Vagina (tissue), 2 donors: ENCODE data around the gene GBP6. TPM values are rescaled to one million over a fixed set of nuclear protein-coding genes. Genes with fewer than 3 reads are reported as not detected.
"Not testable (repeated sequence)": the region's sequence is repeated elsewhere in the genome, so short reads cannot be mapped to it uniquely, and the experiment has no call there.

Experiments used
- DNase-seq, 2 donors: peaks; one replicate each; pipeline ENCODE4 v3.0.0-alpha.2; 2017; ENCODE audit errors: extremely low spot score in 2 of 2
- H3K27ac ChIP-seq: fragments of 200-600 bp; sonication (generic); one replicate; pipeline ENCODE4 v1.5.1; 2019
- H3K27me3 ChIP-seq: fragments of 200-600 bp; sonication (generic); one replicate; pipeline ENCODE4 v1.5.1; 2019
- H3K36me3 ChIP-seq, 2 donors: fragments of 200-600 bp; sonication (generic); one replicate each; pipeline ENCODE4 v1.5.1; 2017 to 2019
- H3K4me1 ChIP-seq: fragments of 200-600 bp; sonication (generic); one replicate; pipeline ENCODE4 v1.5.1; 2019
- H3K4me3 ChIP-seq, 2 donors: fragments of 200-600 bp; sonication (generic); 1 replicate in 1 of 2; 2 replicates in 1 of 2; pipeline ENCODE4 v1.5.1; 2016 to 2019
- H3K9me3 ChIP-seq: fragments of 200-600 bp; sonication (generic); one replicate; pipeline ENCODE4 v1.5.1; 2019
- CTCF ChIP-seq, 3 experiments: fragments of 450-650 bp in 2 of 3; fragments of 200-600 bp in 1 of 3; sonication (generic) in 1 of 3; IDR thresholded peaks; one replicate each; pipeline ENCODE4 v1.5.1; 2017 to 2019; ENCODE audit warnings: antibody characterized with exemption in 3 of 3, mild to moderate bottlenecking in 2 of 3, moderate library complexity in 2 of 3
- POLR2A ChIP-seq, 2 donors: fragments of 450-650 bp; IDR thresholded peaks; one replicate each; pipeline ENCODE4 v1.6.1; 2017; ENCODE audit warnings: antibody characterized with exemption in 2 of 2, mild to moderate bottlenecking in 2 of 2, moderate library complexity in 2 of 2
- POLR2AphosphoS5 ChIP-seq, 2 donors: sonication (generic); formaldehyde crosslinking; IDR thresholded peaks; one replicate each; pipeline ENCODE4 v1.9.0; 2017; ENCODE audit warnings: antibody characterized with exemption in 2 of 2, mild to moderate bottlenecking in 2 of 2, low read depth in 1 of 2; ENCODE audit not compliant: insufficient read depth in 1 of 2
- intact Hi-C: fragments of 100-400 bp; cut with DNase I; formaldehyde crosslinking; loops from one replicate; pipeline ENCODE4 v1.15.1; 2023
- total RNA-seq: library from RNA; depleted of rRNA; stranded (reverse); fragments of >200 nt; gene quantifications from one replicate; pipeline ENCODE4 v1.2.3, GENCODE V29; 2016

Gene GBP6
- total RNA-seq, 1 donor from 2014 or later = 23.1 TPM

- H3K9me3 ChIP-seq = no peaks in the 10 kb centered on the region
- DNase-seq = no peak
- peak overlapping the region; percentile 33 to 34 for H3K4me3 ChIP-seq
- intact Hi-C loops = no loop called here
- H3K4me1 ChIP-seq = peaks cover 7% of the 10 kb centered on the region
- TF ChIP-seq POLR2AphosphoS5 (IDR thresholded peaks at IDR 0.05; ENCODE audit: insufficient read depth in 1 of 2, low read depth in 1 of 2) (no peak), CTCF (IDR thresholded peaks at IDR 0.05) (no peak), POLR2A (IDR thresholded peaks at IDR 0.05) (no peak)
- no peaks in the 10 kb centered on the region for H3K36me3 ChIP-seq
- H3K27me3 ChIP-seq = no peaks in the 10 kb centered on the region
- peak overlapping the region; percentile 53 for H3K27ac ChIP-seq
These were observed 43.5 kb downstream of the GBP6 start for GRCh38 chr1:89407360-89407759.

- H3K27me3 ChIP-seq, intact Hi-C loops, DNase-seq, H3K36me3 ChIP-seq, H3K4me1 ChIP-seq, H3K9me3 ChIP-seq: not testable (repeated sequence)
- H3K27ac ChIP-seq = peak overlapping the region; percentile 53
- peak overlapping the region; percentile 33 to 34 for H3K4me3 ChIP-seq
These were observed 43.9 kb downstream of the GBP6 start for GRCh38 chr1:89407768-89408167.

DNA sequence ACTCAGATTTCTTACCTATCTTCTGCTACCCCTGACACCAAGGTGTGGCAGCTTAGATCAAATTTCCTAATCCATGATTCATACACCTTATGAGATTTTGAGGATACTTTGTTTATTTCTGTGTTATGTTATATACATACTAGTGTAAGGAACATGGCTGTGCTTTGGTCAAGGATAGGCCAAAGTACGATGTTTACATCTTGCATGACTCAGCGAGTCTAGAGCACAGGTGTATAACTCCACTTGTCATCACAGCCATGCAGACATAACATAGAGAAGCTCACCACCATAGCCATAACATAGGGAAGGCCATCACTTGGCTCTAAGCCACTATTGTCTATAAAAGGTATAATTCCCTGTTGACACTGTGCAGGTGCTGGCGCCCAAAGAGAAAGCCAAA, 61.2 kb downstream of the GBP6 start:
- no peak for DNase-seq
- intact Hi-C loops = no loop called here
- Histone ChIP-seq H3K4me3 (no peak overlapping the region), H3K9me3 (no peaks in the 10 kb centered on the region), H3K4me1 (no peaks in the 10 kb centered on the region), H3K27me3 (no peaks in the 10 kb centered on the region), H3K27ac (no peak overlapping the region), H3K36me3 (no peaks in the 10 kb centered on the region)
- TF ChIP-seq POLR2AphosphoS5 (IDR thresholded peaks at IDR 0.05; ENCODE audit: insufficient read depth in 1 of 2, low read depth in 1 of 2) (no peak), CTCF (IDR thresholded peaks at IDR 0.05) (no peak), POLR2A (IDR thresholded peaks at IDR 0.05) (no peak)

DNA sequence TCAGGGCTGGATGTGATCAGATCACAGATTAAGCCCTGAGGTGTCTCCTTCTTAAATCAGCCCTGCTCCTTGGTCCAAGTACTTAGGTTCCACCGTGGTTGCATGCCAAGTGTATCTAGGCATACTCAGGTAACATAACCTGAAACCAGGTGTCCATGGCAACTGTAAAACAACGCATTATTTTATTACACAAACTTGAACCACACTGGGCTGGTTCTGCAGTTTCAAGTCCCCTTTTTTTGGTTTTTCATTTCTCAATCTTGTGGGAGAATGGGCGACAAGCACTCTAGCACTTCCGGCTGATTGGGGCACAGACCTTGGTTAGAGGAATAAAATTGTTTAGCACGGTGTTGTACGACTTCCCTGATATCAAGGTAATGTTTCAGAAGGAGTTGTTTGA, 65.2 kb downstream of the GBP6 start:
- DNase-seq = no peak
- Histone ChIP-seq H3K4me3 (no peak overlapping the region), H3K9me3 (no peaks in the 10 kb centered on the region), H3K27me3 (no peaks in the 10 kb centered on the region), H3K36me3 (no peaks in the 10 kb centered on the region), H3K4me1 (no peaks in the 10 kb centered on the region), H3K27ac (no peak overlapping the region)
- TF ChIP-seq POLR2AphosphoS5 (IDR thresholded peaks at IDR 0.05; ENCODE audit: insufficient read depth in 1 of 2, low read depth in 1 of 2) (no peak), POLR2A (IDR thresholded peaks at IDR 0.05) (no peak), CTCF (IDR thresholded peaks at IDR 0.05) (no peak)
- intact Hi-C loops = no loop called here

DNA sequence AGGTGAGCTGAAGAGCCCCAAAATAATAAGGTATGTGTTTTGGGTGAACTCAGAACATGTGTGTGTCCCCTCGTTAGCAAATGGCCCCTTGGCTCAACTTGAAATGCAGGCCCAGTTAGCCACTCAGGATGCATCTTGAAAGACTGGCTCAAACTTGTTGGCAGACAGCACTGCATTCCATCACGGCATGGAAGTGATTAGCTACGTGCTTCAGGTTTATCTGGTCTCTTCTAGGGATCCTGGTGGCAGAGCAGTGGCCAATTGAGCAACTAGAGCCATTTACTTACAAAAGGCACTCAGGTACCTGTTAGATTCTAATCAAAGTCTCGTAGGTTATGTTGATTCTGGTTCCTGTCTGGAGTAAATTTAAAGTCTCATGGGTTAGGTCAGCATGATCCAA, 65.8 kb downstream of the GBP6 start:
- H3K27me3 ChIP-seq, DNase-seq, intact Hi-C loops, H3K36me3 ChIP-seq, H3K4me1 ChIP-seq, H3K9me3 ChIP-seq, H3K4me3 ChIP-seq, H3K27ac ChIP-seq: not testable (repeated sequence)

DNA sequence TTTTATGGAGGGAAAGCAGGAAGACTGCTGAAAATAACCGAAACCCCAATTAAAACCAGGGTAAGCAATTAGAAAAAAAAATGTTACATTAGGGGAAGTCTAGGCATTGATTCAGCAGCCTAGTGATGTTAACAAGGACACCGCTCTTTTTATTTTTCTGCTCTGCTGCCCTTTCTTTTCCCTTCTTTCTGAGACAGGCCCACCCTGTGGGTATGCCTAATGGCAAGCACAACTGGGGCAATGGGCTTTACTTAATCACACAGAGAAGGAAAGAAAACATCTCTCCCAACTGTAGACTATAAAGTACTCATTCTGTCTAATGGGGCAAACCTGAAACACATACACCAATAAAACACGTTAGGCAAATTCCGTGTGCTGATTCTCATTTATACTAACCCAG, 69.6 kb downstream of the GBP6 start:
- Histone ChIP-seq H3K4me1 (no peaks in the 10 kb centered on the region), H3K36me3 (no peaks in the 10 kb centered on the region), H3K27me3 (no peaks in the 10 kb centered on the region), H3K4me3 (no peak overlapping the region), H3K27ac (no peak overlapping the region), H3K9me3 (no peaks in the 10 kb centered on the region)
- no peak for TF ChIP-seq POLR2AphosphoS5 (IDR thresholded peaks at IDR 0.05; ENCODE audit: insufficient read depth in 1 of 2, low read depth in 1 of 2)
- no peak for TF ChIP-seq CTCF (IDR thresholded peaks at IDR 0.05)
- TF ChIP-seq POLR2A (IDR thresholded peaks at IDR 0.05) = no peak
- DNase-seq = no peak
- intact Hi-C loops = no loop called here

DNA sequence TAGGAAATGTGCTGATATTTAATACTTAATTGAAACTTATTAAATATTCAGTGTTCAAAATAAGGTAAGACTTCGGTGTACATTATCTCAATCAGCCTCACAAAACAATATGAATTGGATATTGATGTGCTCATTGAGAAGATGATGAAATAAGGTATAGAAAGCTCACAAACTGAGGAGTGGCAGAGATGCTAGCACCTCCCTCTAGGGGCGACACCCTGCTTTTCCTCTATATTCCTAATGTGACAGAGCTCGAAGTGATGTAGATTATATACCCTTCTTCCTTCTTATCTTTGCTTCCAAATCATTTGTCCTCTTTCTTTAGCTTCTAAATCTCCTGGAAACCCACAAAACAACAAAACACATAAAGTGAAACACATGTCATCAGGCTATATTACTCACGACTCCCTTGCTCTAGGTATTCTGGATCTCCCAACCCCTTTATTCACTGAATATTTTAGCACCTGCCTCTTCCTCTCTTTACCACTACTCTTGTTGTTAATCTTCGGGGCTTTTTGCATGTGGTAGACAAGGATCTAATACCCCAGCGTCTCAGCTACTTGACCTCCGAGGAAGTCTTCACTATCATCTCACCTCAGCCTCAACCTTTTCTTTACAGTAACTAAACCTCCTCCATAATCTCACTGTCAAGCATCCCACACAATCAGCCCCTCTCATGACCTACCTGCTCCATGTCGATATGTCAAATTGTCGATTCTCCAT, 70.4 kb downstream of the GBP6 start:
- H3K4me3 ChIP-seq, H3K9me3 ChIP-seq, H3K27me3 ChIP-seq, H3K4me1 ChIP-seq, intact Hi-C loops, DNase-seq, H3K27ac ChIP-seq, H3K36me3 ChIP-seq: not testable (repeated sequence)
